Activated CD8-positive, alpha-beta memory T cell treated with anti-CD3 and anti-CD28 coated beads, Interleukin-2, amount 50 U/mL, for 4 hours (primary cell): Measurements from ENCODE around the gene PBX2.
"Not testable (repeated sequence)": the region's sequence is repeated elsewhere in the genome, so short reads cannot be mapped to it uniquely, and the experiment has no call there.

Source experiments
- DNase-seq: peaks from one replicate; pipeline ENCODE4 v3.0.0-alpha.2; 2020

PBX2 gene

GRCh38 chr6:32148289-32149091, 41.5 kb downstream of the PBX2 start:
- peak; percentile 64 for DNase-seq

- no peak for DNase-seq
These were observed 42.4 kb downstream of the PBX2 start for GRCh38 chr6:32147401-32148132.

- no peak for DNase-seq
These were observed 43.3 kb downstream of the PBX2 start for GRCh38 chr6:32146687-32147086.

- DNase-seq: no peak
These were observed 43.7 kb downstream of the PBX2 start for GRCh38 chr6:32146287-32146686.

GRCh38 chr6:32144238-32144637, 45.8 kb downstream of the PBX2 start:
- DNase-seq: not testable (repeated sequence)

- DNase-seq: no peak
These were observed 49.5 kb downstream of the PBX2 start for GRCh38 chr6:32140420-32141046.

- no peak for DNase-seq
These were observed 50.4 kb downstream of the PBX2 start for GRCh38 chr6:32139590-32139989.

GRCh38 chr6:32137454-32137853, 52.5 kb downstream of the PBX2 start:
- DNase-seq: no peak
